Activated CD4-positive, alpha-beta T cell treated with anti-CD3 and anti-CD28 coated beads, Interleukin-2, amount 10 ng/mL, durations not matched to agents 7 days and 5 days (primary cell): ENCODE data around the gene HLA-DOA. TPM values are rescaled to one million over a fixed set of nuclear protein-coding genes. Genes with fewer than 3 reads are reported as not detected.

ENCODE experiments used
- CTCF ChIA-PET: fragments of 350-600 bp; sonication (Branson Sonifier 250); formaldehyde crosslinking; loops from one replicate; lab custom pipeline; 2021; ENCODE audit warnings: antibody characterized with exemption; lab: Charles Lee
- POLR2A ChIA-PET: fragments of 350-600 bp; sonication (Branson Sonifier 250); formaldehyde crosslinking; loops from one replicate; lab custom pipeline; 2021; ENCODE audit warnings: antibody characterized with exemption; lab: Charles Lee
- DNase-seq: peaks from one replicate; pipeline ENCODE4 v3.0.0-alpha.2; 2020
- H3K27ac Mint-ChIP-seq: one replicate; pipeline ENCODE4 v1.8.0; 2021; ENCODE audit warnings: mild to moderate bottlenecking, moderate library complexity, mixed read lengths
- H3K27me3 Mint-ChIP-seq: one replicate; pipeline ENCODE4 v1.8.0; 2021; ENCODE audit warnings: mixed read lengths
- H3K36me3 Mint-ChIP-seq: one replicate; pipeline ENCODE4 v1.8.0; 2021; ENCODE audit warnings: low read depth, mixed read lengths
- H3K4me1 Mint-ChIP-seq: one replicate; pipeline ENCODE4 v1.8.0; 2021; ENCODE audit warnings: mixed read lengths
- H3K4me3 Mint-ChIP-seq: one replicate; pipeline ENCODE4 v1.8.0; 2021; ENCODE audit warnings: mild to moderate bottlenecking, moderate library complexity, mixed read lengths
- H3K9me3 Mint-ChIP-seq: one replicate; pipeline ENCODE4 v1.8.0; 2021; ENCODE audit warnings: mixed read lengths
- total RNA-seq, 2 experiments: library from RNA; stranded (reverse); gene quantifications; one replicate each; pipeline ENCODE4 v1.2.3, GENCODE V29; 2021

HLA-DOA gene
- total RNA-seq: 1 to 10 TPM; 1.5 to 1.6 TPM

GRCh38 chr6:33008944-33009861, at the start of gene HLA-DOA:
HLA-DOA (minus strand) TSS chr6:33009591.
- H3K36me3 Mint-ChIP-seq: no peaks in the 10 kb centered on the region
- POLR2A ChIA-PET: interaction anchor here (0.6 kb wide), 1 partner anchor 107 kb away, joined by 3 read pairs; no protein-coding TSS in a partner anchor
- no peak within 1 kb of the TSS for H3K27ac Mint-ChIP-seq
- peaks cover 15% of the 10 kb centered on the region for H3K4me1 Mint-ChIP-seq
- CTCF ChIA-PET: no interaction called here
- H3K4me3 Mint-ChIP-seq: peak within 1 kb of the TSS; percentile 52
- peak; percentile 49 for DNase-seq
- peaks cover 28% of the 10 kb centered on the region for H3K27me3 Mint-ChIP-seq
- no peaks in the 10 kb centered on the region for H3K9me3 Mint-ChIP-seq

GRCh38 chr6:33057222-33058150, 48.1 kb upstream of the HLA-DOA start:
- H3K4me3 Mint-ChIP-seq: no peak overlapping the region
- H3K27ac Mint-ChIP-seq: no peak overlapping the region
- peaks cover 12% of the 10 kb centered on the region for H3K27me3 Mint-ChIP-seq
- H3K4me1 Mint-ChIP-seq: peaks cover 12% of the 10 kb centered on the region
- peaks cover 7% of the 10 kb centered on the region for H3K9me3 Mint-ChIP-seq
- CTCF ChIA-PET: interaction anchor here (0.6 to 1.4 kb wide), 4 partner anchors 8 to 113 kb away, joined by 3 to 4 read pairs (median 4); no protein-coding TSS in a partner anchor
- DNase-seq: no peak
- POLR2A ChIA-PET: no interaction called here
- H3K36me3 Mint-ChIP-seq: no peaks in the 10 kb centered on the region

GRCh38 chr6:33053230-33053629, 43.8 kb upstream of the HLA-DOA start:
- ChIA-PET CTCF (no interaction called here), POLR2A (no interaction called here)
- no peak for DNase-seq
- Mint-ChIP-seq H3K27me3 (peaks cover 19% of the 10 kb centered on the region), H3K4me1 (peaks cover 7% of the 10 kb centered on the region), H3K9me3 (peaks cover 2% of the 10 kb centered on the region), H3K27ac (no peak overlapping the region), H3K4me3 (no peak overlapping the region), H3K36me3 (no peaks in the 10 kb centered on the region)

- ChIA-PET POLR2A (no interaction called here), CTCF (no interaction called here)
- DNase-seq: no peak
- Mint-ChIP-seq H3K4me1 (peaks cover 7% of the 10 kb centered on the region), H3K9me3 (peaks cover 2% of the 10 kb centered on the region), H3K36me3 (no peaks in the 10 kb centered on the region), H3K27ac (no peak overlapping the region), H3K27me3 (peaks cover 23% of the 10 kb centered on the region), H3K4me3 (no peak overlapping the region)
Measured at GRCh38 chr6:33052627-33053026, 43.2 kb upstream of the HLA-DOA start.

GRCh38 chr6:33050014-33050810, 40.8 kb upstream of the HLA-DOA start:
- no peaks in the 10 kb centered on the region for H3K4me1 Mint-ChIP-seq
- H3K27ac Mint-ChIP-seq: no peak overlapping the region
- H3K9me3 Mint-ChIP-seq: peaks cover 2% of the 10 kb centered on the region
- peaks cover 32% of the 10 kb centered on the region for H3K27me3 Mint-ChIP-seq
- POLR2A ChIA-PET: no interaction called here
- no peak overlapping the region for H3K4me3 Mint-ChIP-seq
- no peak for DNase-seq
- CTCF ChIA-PET: interaction anchor here (0.9 to 1.1 kb wide), 2 partner anchors 8 to 33 kb away, joined by 3 to 4 read pairs; no protein-coding TSS in a partner anchor
- H3K36me3 Mint-ChIP-seq: no peaks in the 10 kb centered on the region

GRCh38 chr6:33049323-33050013, 40.1 kb upstream of the HLA-DOA start:
- ChIA-PET POLR2A (no interaction called here), CTCF (interaction anchor here (0.9 to 1.1 kb wide), 2 partner anchors 8 to 33 kb away, joined by 3 to 4 read pairs; no protein-coding TSS in a partner anchor)
- H3K9me3 Mint-ChIP-seq: peaks cover 2% of the 10 kb centered on the region
- DNase-seq: no peak
- peaks cover 34% of the 10 kb centered on the region for H3K27me3 Mint-ChIP-seq
- no peaks in the 10 kb centered on the region for H3K4me1 Mint-ChIP-seq
- no peak overlapping the region for H3K4me3 Mint-ChIP-seq
- no peaks in the 10 kb centered on the region for H3K36me3 Mint-ChIP-seq
- no peak overlapping the region for H3K27ac Mint-ChIP-seq

GRCh38 chr6:33040157-33040556, 30.8 kb upstream of the HLA-DOA start:
- Mint-ChIP-seq H3K4me1 (no peaks in the 10 kb centered on the region), H3K4me3 (no peak overlapping the region), H3K9me3 (peaks cover 2% of the 10 kb centered on the region), H3K27ac (no peak overlapping the region), H3K36me3 (no peaks in the 10 kb centered on the region), H3K27me3 (peaks cover 54% of the 10 kb centered on the region)
- ChIA-PET CTCF (interaction anchor here (1.1 to 1.5 kb wide), 2 partner anchors 38 to 84 kb away, joined by 3 read pairs; no protein-coding TSS in a partner anchor), POLR2A (no interaction called here)
- no peak for DNase-seq

GRCh38 chr6:33036535-33036934, 27.1 kb upstream of the HLA-DOA start:
- CTCF ChIA-PET: interaction anchor here (1.1 to 1.4 kb wide), 2 partner anchors 39 to 198 kb away, joined by 3 read pairs; partner anchors contain the start of gene TAP2
- no peak overlapping the region for H3K27ac Mint-ChIP-seq
- peaks cover 65% of the 10 kb centered on the region for H3K27me3 Mint-ChIP-seq

GRCh38 chr6:33034554-33034953, 25.2 kb upstream of the HLA-DOA start:
- Mint-ChIP-seq H3K27me3 (peaks cover 64% of the 10 kb centered on the region), H3K9me3 (peaks cover 3% of the 10 kb centered on the region), H3K4me3 (no peak overlapping the region), H3K4me1 (peaks cover 4% of the 10 kb centered on the region), H3K27ac (no peak overlapping the region), H3K36me3 (no peaks in the 10 kb centered on the region)
- DNase-seq: no peak
- POLR2A ChIA-PET: no interaction called here
- CTCF ChIA-PET: no interaction called here

More at GRCh38 chr6:33036535-33036934, 27.1 kb upstream of the HLA-DOA start:
- no peak for DNase-seq
- POLR2A ChIA-PET: no interaction called here
- Mint-ChIP-seq H3K9me3 (peaks cover 3% of the 10 kb centered on the region), H3K4me1 (no peaks in the 10 kb centered on the region), H3K36me3 (no peaks in the 10 kb centered on the region), H3K4me3 (no peak overlapping the region)

- DNase-seq: no peak
- Mint-ChIP-seq H3K4me3 (no peak overlapping the region), H3K27me3 (peaks cover 39% of the 10 kb centered on the region), H3K4me1 (peaks cover 19% of the 10 kb centered on the region), H3K27ac (no peak overlapping the region), H3K36me3 (no peaks in the 10 kb centered on the region), H3K9me3 (peaks cover 3% of the 10 kb centered on the region)
- ChIA-PET POLR2A (no interaction called here), CTCF (interaction anchor here (2.3 kb wide), 1 partner anchor 11 kb away, joined by 8 read pairs; no protein-coding TSS in a partner anchor)
Measured at GRCh38 chr6:33030245-33030644, 20.9 kb upstream of the HLA-DOA start.

- H3K4me3 Mint-ChIP-seq: no peak overlapping the region
- H3K4me1 Mint-ChIP-seq: peaks cover 19% of the 10 kb centered on the region
- DNase-seq: no peak
- H3K27me3 Mint-ChIP-seq: peaks cover 33% of the 10 kb centered on the region
- ChIA-PET POLR2A (no interaction called here), CTCF (interaction anchor here (0.6 to 2.3 kb wide), 3 partner anchors 10 to 15 kb away, joined by 3 to 8 read pairs (median 4); no protein-coding TSS in a partner anchor)
- no peak overlapping the region for H3K27ac Mint-ChIP-seq
- H3K36me3 Mint-ChIP-seq: no peaks in the 10 kb centered on the region
- H3K9me3 Mint-ChIP-seq: peaks cover 2% of the 10 kb centered on the region
Measured at GRCh38 chr6:33029328-33030184, 20.2 kb upstream of the HLA-DOA start.
